Lower lobe of right lung (tissue), 2 donors: ENCODE measurements around the gene MYH8. TPM values are rescaled to one million over a fixed set of nuclear protein-coding genes. Genes with fewer than 3 reads are reported as not detected.

ENCODE experiments used
- ATAC-seq, 2 donors: fragments of 200-7000 bp; cut with Tn5 transposase; one replicate each; pipeline ENCODE4 v1.9.1; 2020 to 2022; ENCODE audit warnings: mild to moderate bottlenecking in 2 of 2, moderate library complexity in 2 of 2
- DNase-seq: peaks from one replicate; pipeline ENCODE4 v3.0.0-alpha.2; 2020
- H3K27ac ChIP-seq: fragments of 200-600 bp; one replicate; pipeline ENCODE4 v1.8.0; 2022
- H3K27me3 ChIP-seq: fragments of 200-600 bp; one replicate; pipeline ENCODE4 v1.8.0; 2022; ENCODE audit warnings: low read depth
- H3K36me3 ChIP-seq: fragments of 200-600 bp; one replicate; pipeline ENCODE4 v1.8.0; 2022; ENCODE audit warnings: mild to moderate bottlenecking
- H3K4me1 ChIP-seq: fragments of 200-600 bp; one replicate; pipeline ENCODE4 v1.8.0; 2022
- H3K4me3 ChIP-seq: fragments of 200-600 bp; one replicate; pipeline ENCODE4 v1.8.0; 2022; ENCODE audit warnings: mild to moderate bottlenecking
- H3K9me3 ChIP-seq: fragments of 200-600 bp; one replicate; pipeline ENCODE4 v1.8.0; 2022
- intact Hi-C: fragments of 100-400 bp; cut with DNase I; formaldehyde crosslinking; loops from one replicate; pipeline ENCODE4 v1.11.0; 2022
- long read RNA-seq: library from polyadenylated mRNA; unstranded; transcript quantifications from one replicate; pipeline ENCODE4 v2.0.0, GENCODE V29; 2021
- total RNA-seq: library from RNA; stranded (reverse); fragmentation: NEBNext Ultra II Directional; extraction: Animal tissue kit (Norgen Biotek cat#: 25700); gene quantifications from one replicate; pipeline ENCODE4 v1.2.1, GENCODE V29; 2021
- TF ChIP-seq, protein P1 (sequence below): fragments of 200-600 bp; IDR thresholded peaks from one replicate; pipeline ENCODE4 v1.8.0; 2022; ENCODE audit warnings: antibody characterized with exemption, mild to moderate bottlenecking
- donor health status: DM: no; HTN: yes; CAD: no; lungs with severe emphysema.

The MYH8 gene
- not detected for total RNA-seq
- long read RNA-seq: 0 reads

DNA sequence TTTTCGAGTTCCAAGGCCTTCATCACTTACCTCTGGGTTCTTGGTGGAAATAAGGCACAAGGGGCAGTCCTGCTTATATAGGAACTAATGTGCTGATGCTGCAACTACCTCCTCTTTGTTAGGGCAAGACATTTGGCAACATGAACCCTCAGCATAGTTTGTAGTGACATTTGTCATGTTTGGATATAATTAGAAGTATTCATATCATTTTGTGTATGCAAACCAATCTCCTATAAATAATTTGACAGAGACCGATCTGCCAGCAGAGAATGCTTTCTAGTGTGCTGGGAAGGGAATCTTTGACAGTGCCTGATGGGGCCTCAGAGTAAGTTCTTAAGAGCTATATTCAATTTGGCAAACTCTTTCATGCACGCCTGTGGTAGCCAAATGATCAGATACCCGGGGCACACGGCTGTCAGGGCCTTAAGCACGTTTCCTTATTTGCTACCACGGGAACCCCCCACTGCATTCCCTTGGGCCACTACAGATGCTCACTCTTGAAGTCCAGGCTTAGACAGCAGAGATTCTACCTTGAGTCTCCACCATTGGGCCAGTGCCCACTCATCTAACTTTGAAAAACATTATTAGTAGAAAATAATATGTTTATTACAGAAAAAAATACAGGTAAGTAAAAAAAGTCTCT is at the start of gene MYH8:
TSS of gene MYH8 (minus strand) at position 51 of the 643 bp plus-strand sequence. CDS start 1,723 bp downstream, outside the sequence.
- TF ChIP-seq, protein P1, sequence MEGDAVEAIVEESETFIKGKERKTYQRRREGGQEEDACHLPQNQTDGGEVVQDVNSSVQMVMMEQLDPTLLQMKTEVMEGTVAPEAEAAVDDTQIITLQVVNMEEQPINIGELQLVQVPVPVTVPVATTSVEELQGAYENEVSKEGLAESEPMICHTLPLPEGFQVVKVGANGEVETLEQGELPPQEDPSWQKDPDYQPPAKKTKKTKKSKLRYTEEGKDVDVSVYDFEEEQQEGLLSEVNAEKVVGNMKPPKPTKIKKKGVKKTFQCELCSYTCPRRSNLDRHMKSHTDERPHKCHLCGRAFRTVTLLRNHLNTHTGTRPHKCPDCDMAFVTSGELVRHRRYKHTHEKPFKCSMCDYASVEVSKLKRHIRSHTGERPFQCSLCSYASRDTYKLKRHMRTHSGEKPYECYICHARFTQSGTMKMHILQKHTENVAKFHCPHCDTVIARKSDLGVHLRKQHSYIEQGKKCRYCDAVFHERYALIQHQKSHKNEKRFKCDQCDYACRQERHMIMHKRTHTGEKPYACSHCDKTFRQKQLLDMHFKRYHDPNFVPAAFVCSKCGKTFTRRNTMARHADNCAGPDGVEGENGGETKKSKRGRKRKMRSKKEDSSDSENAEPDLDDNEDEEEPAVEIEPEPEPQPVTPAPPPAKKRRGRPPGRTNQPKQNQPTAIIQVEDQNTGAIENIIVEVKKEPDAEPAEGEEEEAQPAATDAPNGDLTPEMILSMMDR: no peak
- Histone ChIP-seq H3K27ac (no peak within 1 kb of the TSS), H3K9me3 (no peaks in the 10 kb centered on the region), H3K36me3 (no peaks in the 10 kb centered on the region), H3K4me1 (no peaks in the 10 kb centered on the region), H3K27me3 (no peaks in the 10 kb centered on the region), H3K4me3 (no peak within 1 kb of the TSS)
- intact Hi-C loops: no loop called here
- ATAC-seq: no peak
- DNase-seq: no peak

DNA sequence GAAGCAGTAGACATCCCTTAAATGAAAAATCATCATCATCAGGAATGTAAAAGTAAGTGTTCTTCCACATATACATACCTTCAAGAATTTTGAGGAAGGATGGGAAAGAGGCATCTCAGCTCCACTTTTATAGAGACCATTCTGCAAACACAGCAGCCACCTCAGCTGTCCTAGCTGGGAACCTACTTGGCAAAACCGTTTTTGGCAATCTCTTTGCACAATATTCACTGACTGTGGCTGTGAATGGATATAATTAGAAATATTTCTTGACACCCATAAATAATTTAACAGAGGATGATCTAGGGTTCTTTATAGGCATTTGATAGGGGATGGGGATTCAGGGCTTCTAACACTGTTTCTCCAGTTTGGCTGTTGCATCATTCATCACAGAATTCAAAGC is 47.7 kb upstream of the MYH8 start, which contains the start of gene MYH4:
TSS of gene MYH4 (minus strand) at position 101 of the 400 bp plus-strand sequence. CDS start 2,814 bp downstream, outside the sequence.
- Histone ChIP-seq H3K4me1 (no peaks in the 10 kb centered on the region), H3K36me3 (no peaks in the 10 kb centered on the region), H3K4me3 (no peak within 1 kb of the TSS), H3K27me3 (no peaks in the 10 kb centered on the region), H3K27ac (no peak within 1 kb of the TSS), H3K9me3 (no peaks in the 10 kb centered on the region)
- DNase-seq (no peak), ATAC-seq (no peak)
- TF ChIP-seq, protein P1: no peak
- intact Hi-C loops: no loop called here

DNA sequence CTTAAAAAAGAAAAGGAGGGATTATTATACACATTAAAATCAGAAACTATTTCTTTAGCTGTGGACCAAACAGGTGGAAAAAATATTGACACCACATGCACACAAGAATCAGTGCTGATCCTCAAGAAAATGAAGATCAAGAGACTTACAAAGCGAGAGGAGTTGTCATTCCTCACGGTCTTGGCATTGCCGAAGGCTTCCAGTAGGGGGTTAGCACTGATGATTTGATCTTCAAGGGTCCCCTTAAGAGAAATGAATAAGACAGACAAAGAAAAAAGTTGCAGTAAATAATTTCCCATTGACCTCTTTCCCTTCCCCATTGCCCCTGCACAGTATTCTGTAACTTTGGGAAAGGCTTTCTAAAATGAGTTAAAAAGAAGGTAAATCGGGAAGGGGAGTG is 41.7 kb upstream of the MYH8 start:
- H3K4me1 ChIP-seq: no peaks in the 10 kb centered on the region
- no peaks in the 10 kb centered on the region for H3K27me3 ChIP-seq
- no peaks in the 10 kb centered on the region for H3K36me3 ChIP-seq
- DNase-seq (no peak), ATAC-seq (no peak)
- TF ChIP-seq, protein P1: no peak
- no peak overlapping the region for H3K4me3 ChIP-seq
- no peaks in the 10 kb centered on the region for H3K9me3 ChIP-seq
- no peak overlapping the region for H3K27ac ChIP-seq
- intact Hi-C loops: no loop called here

DNA sequence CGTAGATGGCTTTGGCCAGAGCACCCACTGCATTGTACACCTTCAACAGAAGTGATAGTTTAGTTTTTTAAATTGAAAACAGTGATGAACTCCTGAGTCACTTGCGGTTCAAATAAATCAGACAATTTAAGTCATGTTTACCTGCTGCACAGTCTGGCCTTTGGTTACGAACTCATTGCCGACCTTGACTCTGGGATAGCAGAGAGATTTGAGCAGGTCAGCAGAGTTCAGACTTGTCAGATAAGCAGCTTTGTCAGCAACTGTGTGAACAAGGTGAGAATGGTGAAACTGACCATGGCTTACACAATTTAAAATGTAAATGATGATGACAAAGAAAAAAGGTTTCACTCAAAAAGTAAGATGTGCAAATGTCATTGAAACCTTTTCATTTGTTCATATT is 38.3 kb upstream of the MYH8 start:
- no peak overlapping the region for H3K4me3 ChIP-seq
- no peak overlapping the region for H3K27ac ChIP-seq
- no peaks in the 10 kb centered on the region for H3K4me1 ChIP-seq
- H3K27me3 ChIP-seq: no peaks in the 10 kb centered on the region
- intact Hi-C loops: no loop called here
- ATAC-seq (no peak), DNase-seq (no peak)
- TF ChIP-seq, protein P1: no peak
- no peaks in the 10 kb centered on the region for H3K36me3 ChIP-seq
- H3K9me3 ChIP-seq: no peaks in the 10 kb centered on the region

DNA sequence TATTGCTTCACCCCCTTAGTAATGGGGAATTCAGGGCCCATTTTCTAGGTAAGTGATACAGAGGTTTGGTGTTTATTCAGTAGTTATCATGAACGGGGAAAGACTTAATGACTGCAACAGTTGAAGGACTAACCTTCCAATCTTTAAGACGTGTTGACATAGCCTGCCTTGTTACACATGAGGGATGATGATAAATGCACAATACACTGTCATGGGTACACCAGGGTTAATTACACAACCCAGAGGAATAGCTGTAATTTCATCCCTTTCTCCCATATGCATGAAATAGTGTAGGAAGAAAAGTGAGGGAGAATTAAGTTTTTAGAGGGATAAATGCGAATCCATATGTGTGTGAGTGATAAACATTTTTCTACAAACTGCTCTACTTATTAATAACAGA is 37.0 kb upstream of the MYH8 start:
- no peaks in the 10 kb centered on the region for H3K9me3 ChIP-seq
- H3K4me1 ChIP-seq: no peaks in the 10 kb centered on the region
- TF ChIP-seq, protein P1: no peak
- no peak overlapping the region for H3K4me3 ChIP-seq
- DNase-seq (no peak), ATAC-seq (no peak)
- intact Hi-C loops: no loop called here
- no peaks in the 10 kb centered on the region for H3K27me3 ChIP-seq
- no peak overlapping the region for H3K27ac ChIP-seq
- H3K36me3 ChIP-seq: no peaks in the 10 kb centered on the region
